ENCODE measurements around the gene BRICD5.

- TF ChIP-seq CTCF (tag by site-specific recombination; IDR thresholded peaks at IDR 0.05): no peak
- no peak for TF ChIP-seq ZNF302 (tag by site-specific recombination; IDR thresholded peaks at IDR 0.05; ENCODE audit: low read depth)
- TF ChIP-seq ZNF280D (tag by site-specific recombination; IDR thresholded peaks at IDR 0.05): no peak
- TF ChIP-seq ZNF449 (tag by site-specific recombination; IDR thresholded peaks at IDR 0.05): no peak
- TF ChIP-seq ZNF488 (tag by site-specific recombination; IDR thresholded peaks at IDR 0.05): no peak
- no peak for TF ChIP-seq ZNF692 (tag by site-specific recombination; IDR thresholded peaks at IDR 0.05)
- no peak for TF ChIP-seq ZNF354C (tag by site-specific recombination; IDR thresholded peaks at IDR 0.05; ENCODE audit: borderline replicate concordance, low read depth)
- TF ChIP-seq HOXD13 (CRISPR knock-in tag; IDR thresholded peaks at IDR 0.05; ENCODE audit: borderline replicate concordance): no peak
- no peak for TF ChIP-seq YY1 (tag by site-specific recombination; IDR thresholded peaks at IDR 0.05)
These were observed 32.1 kb downstream of the BRICD5 start for GRCh38 chr16:2178321-2179106.
